HG03135 (cell line): ENCODE measurements around the gene IGSF3.

Experiments used
- ATAC-seq: cut with Tn5 transposase; IDR thresholded peaks from one replicate; pipeline ENCODE4 v1.9.1; 2021; ENCODE audit warnings: mild to moderate bottlenecking, moderate library complexity; ENCODE audit not compliant: unreplicated experiment

IGSF3 gene

DNA sequence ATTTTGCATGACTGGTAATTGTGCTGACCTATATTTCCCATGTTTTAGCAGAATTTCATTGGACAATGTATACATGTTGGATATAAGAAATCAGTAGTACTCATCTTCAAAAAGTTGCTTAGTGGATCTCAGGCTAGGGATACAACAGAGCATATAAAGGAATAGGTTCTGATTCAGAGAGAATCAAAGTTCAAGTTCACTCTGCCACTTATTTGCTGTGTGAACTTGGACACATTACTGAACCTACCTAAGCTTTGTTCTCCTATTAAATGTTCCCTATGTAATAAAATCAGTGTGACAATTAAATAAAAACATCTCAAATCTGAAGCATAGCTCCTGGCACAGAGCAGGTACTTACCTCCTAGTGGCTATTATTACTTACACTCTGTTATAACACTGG, 106.0 kb downstream of the IGSF3 start:
- ATAC-seq = no peak

DNA sequence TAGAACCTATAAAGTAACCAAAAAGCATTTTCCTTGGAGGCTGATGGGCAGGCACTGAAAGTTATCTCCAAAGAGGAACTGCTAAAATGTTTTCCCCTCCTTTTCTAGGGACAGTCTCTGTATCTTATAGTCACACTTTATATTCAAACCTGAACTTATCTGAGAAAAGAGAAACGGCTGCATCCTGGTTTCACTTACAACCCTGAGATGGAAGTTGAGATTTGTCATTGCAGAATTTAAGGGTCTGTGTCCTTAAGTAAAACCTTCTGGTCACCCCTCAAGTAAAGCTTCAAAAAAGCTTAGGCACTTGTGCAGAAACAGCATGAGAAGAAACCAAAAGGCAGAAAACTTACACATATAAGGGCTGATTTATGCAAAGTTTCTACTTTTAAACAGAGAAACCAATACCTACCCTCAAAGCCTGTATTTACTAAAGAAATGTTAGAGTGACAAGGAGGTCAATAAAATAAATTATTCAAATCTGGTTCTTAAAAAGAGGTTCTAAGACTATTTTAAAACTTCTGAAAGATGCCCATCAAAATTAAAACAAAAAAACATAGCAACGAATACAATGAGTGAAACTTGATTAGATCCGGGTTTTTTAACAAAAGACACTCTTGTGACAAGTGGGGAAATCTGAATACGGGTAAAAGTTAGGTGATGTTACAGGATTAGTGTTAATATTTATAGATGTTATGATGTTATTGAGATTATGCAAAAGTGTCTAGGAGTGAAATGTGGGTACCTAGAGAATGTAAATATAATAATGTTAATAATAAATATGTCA, 106.6 kb downstream of the IGSF3 start:
- ATAC-seq = no peak

DNA sequence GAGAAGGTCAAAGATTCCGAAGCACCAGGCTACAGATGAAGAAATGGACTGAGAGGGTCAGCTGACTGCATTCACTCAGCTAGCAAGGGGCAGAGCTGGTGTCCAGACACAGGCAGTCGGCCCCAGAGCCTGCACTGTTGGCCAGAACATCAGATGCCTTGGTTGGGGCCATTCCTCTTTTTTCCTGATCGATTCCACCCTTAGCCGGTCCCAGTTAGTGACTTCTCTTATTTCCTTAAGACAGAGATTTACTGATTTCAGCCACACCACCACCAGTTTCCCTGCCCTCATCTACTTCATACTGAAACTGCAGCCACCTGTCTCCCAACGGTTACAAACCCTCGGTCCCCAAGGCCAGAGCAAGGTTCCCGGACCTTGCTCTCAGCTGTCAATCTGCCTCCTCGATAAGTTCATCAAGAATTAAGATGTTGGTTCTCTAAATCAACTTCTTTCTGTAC, 108.2 kb downstream of the IGSF3 start:
- ATAC-seq = peak; percentile 38

DNA sequence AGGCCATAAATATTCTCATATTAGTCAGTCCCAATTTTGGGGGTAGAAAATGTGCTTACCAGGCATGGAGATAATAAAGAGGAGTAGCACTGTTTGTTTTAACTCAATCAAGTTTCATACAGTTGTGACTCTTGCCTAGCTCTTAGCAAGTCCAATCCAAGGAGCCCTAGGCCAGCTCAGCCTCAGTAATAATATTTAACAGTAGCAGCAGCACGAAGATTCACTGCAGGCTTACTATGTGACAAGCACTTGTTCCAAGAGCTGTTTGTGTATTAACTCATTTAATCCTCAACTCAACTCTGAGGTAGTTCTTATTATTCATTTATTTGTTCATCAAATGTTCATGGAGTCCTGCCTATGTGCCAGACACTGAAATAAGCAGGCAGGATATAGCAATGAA, 109.0 kb downstream of the IGSF3 start:
- no peak for ATAC-seq

DNA sequence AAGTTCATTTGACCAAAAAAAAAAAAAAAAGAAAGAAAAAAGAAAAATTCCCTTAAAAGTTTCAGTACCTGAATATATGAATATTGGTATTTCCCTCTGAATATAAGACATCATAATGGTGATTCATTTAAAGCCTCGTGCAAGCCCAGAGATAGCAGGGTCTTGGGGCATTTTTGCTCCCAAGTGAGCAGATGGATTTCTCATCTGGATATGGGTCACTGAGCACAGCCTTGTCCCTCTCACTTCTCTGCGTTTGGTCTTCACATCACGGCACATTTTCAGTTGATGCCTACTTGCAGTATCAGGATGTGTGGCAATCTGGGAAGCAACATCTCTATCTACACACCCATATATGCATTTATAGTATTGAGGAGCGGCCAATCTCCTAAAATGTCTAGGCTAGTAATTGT, 109.4 kb downstream of the IGSF3 start:
- ATAC-seq = no peak

DNA sequence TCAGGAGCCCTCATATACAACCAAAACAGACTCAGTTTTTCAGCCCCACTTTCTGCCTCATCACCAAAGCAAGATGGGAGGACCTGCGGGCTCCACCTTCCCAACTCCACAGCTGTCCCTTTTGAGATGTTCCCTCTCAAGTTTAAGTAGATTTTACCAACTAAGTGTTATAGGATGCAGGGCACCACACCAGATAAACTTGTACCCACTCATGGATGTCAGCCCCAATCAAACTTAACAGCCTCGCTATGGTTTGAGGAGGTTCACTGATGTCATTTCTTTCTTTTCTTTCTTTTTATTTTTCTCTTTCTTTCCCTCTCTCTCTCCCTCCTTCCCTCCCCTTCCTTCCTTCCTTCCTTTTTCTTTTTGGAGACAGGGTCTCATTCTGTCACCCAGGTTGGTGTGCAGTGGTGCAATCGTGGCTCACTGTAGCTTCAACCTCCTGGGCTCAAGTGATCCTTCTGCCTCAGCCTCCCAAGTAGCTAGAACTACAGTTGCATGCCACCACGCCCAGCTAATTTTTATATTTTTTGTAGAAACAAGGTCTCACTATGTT, 110.1 kb downstream of the IGSF3 start:
- ATAC-seq = no peak

DNA sequence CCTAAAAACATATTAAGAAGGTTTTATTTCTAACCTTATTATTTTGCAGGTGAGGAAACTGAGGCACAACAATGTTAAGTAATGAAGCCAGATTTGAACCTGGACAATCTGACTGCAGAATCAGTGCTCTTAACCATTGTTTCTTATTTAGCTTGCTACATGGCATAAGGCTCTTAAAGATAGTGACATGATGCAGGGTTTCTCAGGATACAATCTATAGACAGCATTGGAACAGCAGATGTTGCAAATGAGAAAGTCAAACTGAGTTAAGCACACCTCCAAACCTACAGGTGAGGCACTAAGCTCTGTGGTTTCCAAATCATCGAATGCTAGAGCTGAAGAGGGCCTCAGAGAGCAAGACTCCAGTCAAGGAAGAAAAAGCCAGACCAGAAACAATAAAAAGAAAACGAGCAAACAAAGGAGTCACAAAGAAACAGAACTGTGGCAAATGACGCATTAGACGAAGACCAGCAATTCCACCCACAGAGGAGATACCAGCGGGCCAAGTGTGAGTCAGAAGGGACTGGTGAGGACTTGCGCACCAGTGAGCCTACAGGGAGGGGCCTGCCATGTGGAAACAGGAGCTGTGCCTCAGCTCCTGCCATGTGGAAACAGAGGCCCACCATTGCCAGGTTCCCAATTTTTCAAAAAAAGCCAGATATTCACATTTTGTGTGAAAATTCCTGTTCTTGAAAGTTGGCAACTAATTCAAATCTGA, 111.1 kb downstream of the IGSF3 start:
- peak; percentile 47 for ATAC-seq

DNA sequence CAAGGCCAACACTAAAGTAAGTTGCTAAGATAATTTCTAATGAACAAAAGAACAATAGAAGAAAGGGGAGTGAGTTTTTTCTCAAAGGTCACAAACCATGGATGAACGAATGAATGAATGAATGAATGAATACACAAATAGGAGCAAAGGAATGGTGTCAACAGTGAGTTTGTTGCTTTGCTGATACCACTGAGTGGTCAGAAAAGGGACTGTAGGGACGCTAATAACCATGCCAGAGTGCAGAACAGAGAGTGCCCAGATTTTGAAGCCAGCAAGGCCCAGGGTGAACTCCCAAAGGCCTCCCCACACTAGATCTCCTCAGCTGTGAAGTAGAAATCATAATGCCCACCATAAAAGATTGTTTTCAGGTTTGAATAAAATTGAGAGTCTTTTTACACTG, 112.6 kb downstream of the IGSF3 start:
- ATAC-seq = no peak

DNA sequence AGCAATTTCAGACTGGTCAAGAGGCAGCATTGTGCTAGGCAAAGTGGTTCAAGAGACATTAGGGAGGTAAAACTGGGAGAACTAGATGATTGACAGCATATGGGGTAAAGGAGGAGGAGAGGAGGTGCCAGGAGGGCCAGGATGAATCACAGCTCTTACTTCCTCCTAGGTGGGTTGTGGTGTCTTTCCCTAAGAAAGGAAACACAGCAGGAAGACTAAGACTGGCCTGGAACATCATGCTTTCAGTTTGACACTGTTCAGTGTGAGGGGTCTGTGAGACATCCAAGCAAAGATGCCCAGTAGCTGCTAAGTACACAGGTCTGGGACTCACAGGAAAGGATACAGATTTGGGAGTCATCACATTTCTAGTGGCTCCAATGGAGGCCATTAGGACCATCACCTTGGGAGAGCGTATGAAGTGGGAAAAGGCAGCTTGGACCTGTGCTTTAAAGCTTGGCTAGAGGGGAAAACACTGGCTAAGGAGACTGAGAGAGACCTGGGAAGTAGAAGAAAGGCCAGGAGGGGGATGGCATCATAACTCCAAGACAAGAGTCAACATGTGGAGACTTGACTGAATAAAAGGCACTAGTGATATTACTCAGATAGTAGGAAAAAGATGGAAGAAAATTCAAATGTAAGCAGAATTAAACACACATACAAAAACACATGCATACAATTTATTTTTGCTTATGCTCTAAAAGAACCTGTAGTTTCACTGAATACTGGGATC, 114.0 kb downstream of the IGSF3 start:
- no peak for ATAC-seq

DNA sequence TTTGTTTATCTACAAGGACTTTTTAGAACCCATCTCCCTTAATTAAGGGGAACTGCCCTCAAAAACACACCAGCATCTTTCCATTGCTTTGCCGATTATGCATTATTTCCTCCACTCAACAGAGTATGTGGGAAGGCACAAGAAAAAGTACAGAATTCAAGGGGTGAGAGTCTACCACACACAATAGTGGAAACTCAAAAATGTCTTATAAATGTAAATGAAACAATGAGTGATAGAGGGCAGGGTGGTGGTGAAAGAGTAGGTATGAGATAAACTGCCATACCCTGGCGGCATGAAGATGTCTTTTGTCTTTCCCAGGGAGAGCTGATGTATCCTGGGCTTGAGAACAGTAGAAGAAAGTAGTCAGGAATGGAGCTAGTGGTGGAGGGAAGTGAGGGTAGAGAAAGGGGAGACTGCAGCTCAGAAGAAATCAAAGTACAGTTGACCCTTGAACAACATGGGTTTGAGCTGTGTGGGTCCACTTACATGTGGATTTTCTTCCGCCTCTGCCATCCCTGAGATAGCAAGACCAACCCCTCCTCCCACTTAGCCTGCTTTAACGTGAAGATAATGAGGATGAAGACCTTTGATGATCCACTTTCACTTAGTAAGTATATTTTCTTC, 121.1 kb downstream of the IGSF3 start:
- no peak for ATAC-seq

DNA sequence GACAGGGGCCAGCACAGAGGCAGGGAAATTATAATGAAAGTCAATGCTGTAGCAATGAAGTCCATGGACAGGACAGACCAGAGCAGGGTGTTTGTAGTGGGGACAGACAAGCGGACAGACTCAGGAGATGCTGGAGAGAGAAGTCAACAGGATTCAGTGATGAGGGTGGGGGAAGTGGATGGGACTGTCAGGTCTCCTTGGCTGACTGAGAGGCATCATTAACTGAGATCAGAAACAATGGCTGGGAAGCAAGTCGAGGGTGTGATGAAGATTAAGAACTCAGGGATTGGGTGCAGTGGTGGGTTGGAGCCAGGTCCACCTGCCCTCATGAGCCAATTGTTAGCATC, 122.2 kb downstream of the IGSF3 start:
- peak; percentile 10 for ATAC-seq

DNA sequence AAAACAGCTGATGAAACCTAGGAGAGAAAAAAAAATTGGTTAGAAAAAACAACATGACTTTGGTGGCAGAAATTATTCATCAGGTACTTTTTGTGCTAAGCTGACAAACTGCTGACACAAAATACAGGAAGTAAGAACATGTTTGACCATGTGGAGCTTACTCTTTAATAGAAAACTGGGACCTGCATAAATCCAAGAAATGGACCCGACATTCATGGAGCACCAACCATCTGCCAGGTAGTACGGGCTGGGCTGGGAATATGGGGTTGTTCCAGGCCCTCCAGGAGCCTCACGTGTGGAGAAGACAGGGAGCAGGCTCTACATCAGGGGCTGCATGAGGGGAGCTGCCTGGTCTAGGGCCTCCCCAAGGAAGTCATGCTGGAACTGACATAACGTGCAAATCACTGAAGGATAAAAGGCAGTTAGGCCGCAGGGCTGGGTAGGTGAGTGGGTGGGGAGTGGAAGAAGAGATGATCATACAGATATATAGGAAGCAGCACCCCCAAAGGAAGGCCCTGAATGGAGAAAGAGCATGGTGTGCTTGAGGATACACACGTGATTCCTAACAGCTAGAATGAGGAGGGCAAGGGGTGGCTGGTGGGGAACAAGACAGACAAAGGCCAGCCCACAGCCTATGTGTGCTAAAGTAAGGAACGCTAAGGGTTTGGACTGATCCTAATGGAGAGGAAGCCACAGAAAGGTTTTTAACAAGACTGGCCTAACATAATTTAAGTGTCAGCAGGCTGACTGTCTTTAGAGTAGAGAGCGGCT, 122.8 kb downstream of the IGSF3 start:
- peak; percentile 49 for ATAC-seq

DNA sequence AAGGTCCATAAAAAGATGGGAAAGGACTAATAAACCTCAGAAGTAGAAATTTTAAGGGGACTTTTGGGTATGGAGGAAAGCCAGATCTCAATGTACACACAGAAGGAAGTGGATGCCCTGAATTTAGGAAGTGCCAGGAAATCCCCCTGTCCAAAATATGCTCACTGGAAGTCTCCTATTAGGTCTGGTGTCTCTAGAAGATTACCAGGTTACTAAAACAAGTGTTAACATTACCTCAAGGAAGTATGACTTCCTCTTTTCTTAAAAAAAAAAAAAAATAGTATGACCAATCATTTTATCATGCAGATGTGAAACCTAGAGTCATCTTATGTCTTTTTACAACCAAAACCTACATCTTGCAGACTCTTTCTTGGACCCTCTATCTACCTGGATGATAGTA, 127.4 kb downstream of the IGSF3 start:
- ATAC-seq = peak; percentile 49

DNA sequence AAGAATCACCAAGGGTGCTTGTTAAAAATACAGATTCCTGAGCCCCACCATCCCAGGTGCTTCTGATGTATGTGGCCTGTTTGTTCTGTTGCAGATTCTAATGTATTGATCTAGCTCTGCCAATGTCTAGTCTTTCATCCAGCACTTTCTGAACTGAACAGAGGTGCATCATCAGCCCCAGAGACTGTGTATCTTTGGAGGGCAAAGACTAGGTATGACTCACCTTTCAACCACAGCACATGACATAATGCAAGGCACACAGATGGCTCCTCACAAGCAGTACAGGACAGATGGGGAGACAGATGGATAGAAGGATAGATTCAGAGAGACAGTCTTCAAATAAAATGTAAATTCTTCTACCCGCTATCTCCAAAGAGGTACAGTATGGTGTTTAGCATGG, 129.0 kb downstream of the IGSF3 start:
- peak; percentile 70 for ATAC-seq

DNA sequence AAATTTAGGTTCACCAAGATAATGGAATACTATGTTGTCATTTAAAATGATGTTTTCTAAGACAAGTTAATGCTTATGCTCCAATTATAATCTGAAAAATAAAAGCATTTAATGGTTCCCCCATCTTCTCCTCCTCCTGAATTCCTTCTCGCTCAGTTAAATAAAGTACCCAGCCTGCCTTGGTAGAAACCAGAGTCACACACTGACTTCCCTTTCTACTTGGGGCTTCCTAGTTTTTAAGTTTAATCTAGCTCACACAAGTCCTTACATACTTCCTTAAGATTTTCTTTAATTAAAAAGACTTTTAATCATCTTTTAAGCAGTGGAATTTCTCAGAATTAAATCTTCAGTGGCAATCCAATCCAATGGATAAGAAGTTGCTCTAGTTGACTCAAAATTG, 129.6 kb downstream of the IGSF3 start:
- no peak for ATAC-seq

DNA sequence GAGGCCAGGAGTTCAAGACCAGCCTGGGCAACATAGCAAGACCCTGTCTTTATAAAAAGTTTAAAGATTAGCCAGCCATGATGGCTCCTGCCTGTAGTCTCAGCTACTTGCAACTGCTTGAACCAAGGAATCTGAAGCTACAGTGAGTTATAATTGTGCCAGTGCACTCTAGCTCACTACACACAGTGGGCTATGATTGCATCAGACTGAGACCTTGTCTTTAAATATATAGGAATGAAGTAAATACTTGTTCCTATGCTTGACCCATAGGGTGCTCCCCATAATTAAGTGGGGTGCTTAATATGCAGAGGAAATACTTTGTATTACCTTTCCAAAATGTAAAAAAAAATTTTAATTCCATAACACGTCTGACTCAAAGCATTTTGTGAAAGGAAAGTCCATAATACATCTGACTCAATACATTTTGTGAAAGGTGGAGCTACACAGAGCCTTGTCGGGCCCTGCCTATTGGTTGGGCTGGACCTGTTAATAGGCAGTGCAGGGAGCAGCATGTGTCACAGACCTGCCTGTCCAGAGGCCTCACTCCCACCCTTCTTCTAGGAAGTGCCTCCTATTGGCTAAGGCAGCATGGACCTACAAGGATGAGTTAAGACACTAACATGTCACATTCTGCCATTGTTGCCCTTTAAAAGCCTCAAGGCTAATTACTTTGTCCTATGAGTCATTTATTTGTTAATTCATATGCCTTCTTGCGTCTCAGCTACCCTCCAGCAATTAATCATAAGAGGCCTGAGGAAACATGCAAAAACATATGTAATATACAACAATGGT, 130.3 kb downstream of the IGSF3 start:
- no peak for ATAC-seq

DNA sequence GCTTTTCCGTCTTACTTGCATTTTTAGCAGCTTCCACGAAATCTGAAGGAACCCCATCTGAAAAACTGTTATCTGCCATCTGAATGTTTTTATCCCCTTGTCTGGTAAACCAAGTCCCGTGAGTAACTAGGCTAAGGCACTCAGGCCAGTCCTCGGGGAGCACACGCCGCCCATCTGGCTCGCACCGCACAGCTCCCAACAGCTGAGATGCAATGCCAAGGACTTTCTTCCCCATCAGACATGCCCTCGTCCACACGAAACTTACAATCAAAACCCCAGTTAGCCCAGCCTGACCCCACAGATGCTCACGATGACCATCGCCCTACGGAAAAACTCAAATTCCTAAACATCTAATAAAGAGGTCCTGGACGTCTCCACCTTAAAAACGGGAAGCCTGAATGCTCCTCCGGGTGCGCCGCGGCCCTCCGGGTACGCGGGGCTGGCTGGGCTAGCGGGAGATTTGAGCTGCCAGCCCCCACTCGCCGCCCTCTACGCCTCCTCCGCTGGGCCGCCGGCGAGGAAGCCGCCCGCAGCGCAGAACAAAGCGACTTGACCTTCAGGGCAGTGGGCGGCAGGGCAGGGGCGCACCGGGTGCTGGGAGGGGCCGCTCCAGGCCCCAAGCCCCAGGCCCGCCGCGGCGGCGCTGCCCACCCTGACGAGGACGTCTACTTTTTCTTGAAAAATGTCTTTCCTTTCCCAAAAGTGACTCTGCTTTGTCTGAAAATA, 133.4 kb downstream of the IGSF3 start:
- ATAC-seq = no peak

DNA sequence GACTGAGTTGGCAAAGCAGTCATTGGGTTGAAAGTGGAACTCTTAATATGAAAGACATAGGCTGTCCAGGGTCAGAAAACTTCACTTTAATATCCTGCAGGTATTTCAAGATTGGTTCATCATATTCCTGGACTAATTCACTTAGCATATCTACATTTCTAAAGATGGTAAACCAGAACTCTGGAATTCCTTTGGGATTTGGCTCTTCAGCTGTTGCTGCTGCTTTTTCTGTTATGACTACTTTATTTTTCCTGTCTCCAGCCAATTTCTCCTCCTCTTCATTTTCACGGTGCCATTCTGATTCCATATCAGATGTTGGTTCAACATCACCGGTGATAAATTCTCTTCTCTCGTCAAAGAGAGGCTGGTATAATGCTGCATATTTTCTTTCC, 134.1 kb downstream of the IGSF3 start:
- ATAC-seq = no peak
